PFSK-1 (cell line): ENCODE data around the gene BRK1.

Source experiments
- FOXP2 ChIP-seq: optimal IDR thresholded peaks from 2 replicates; pipeline ENCODE3; 2011; ENCODE audit warnings: borderline replicate concordance, control low read depth, inconsistent platforms; ENCODE audit not compliant: insufficient read depth; ENCODE audit errors: extremely low read length, extremely low read depth
- POLR2AphosphoS5 ChIP-seq: IDR thresholded peaks from 2 replicates; pipeline ENCODE4 v1.6.1; 2012; ENCODE audit warnings: low read depth, mild to moderate bottlenecking, control low read depth, low read length, moderate library complexity
- SIN3A ChIP-seq: IDR thresholded peaks from 2 replicates; pipeline ENCODE4 v1.6.1; 2012; ENCODE audit warnings: mild to moderate bottlenecking, low read length, moderate library complexity, borderline replicate concordance; ENCODE audit not compliant: insufficient read depth
- TAF1 ChIP-seq: IDR thresholded peaks from 2 replicates; pipeline ENCODE4 v1.6.1; 2012; ENCODE audit warnings: low read length, control low read depth, borderline replicate concordance; ENCODE audit not compliant: insufficient read depth
- TF ChIP-seq, protein P1 (sequence below), 2 experiments: IDR thresholded peaks; 2 replicates each; pipeline versions ENCODE4 v1.6.1 to v1.8.0; 2011 to 2012; ENCODE audit warnings: low read depth in 2 of 2, low read length in 2 of 2, control low read depth in 1 of 2, inconsistent platforms in 1 of 2, mild to moderate bottlenecking in 1 of 2, moderate library complexity in 1 of 2; ENCODE audit not compliant: insufficient read depth in 1 of 2

The BRK1 gene

DNA sequence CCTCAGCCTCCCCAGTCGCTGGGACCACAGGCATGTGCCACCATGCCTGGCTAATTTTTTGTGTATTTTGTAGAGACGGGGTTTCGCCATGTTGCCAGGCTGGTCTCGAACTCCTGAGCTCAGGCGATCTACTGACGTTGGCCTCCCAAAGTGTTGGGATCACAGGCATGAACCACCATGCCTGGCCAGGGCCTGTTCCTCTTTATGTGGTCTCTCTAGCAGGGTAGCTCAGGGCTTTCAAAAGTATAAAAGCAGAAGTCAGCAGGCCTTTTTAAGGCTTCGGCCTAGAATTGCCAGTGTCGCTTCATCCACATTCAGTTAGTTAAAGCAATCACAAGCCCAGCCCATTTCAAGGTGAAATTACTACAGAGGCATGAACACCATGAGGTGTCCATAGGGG is 33.8 kb downstream of the BRK1 start:
- no peak for TF ChIP-seq FOXP2

DNA sequence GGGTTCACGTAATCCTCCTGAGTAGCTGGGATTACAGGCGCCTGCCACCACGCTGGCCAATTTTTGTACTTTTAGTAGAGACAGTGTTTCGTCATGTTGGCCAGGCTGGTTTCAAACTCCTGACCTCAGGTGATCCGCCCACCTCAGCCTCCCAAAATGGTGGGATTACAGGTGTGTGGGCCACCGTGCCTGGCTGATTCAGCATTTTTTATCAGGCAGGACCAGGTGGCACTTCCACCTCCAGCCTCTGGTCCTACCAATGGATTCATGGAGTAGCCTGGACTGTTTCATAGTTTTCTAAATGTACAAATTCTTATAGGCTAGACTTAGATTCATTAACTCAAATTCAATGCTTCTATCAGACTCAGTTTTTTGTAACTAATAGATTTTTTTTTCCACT is 35.5 kb downstream of the BRK1 start:
- TF ChIP-seq FOXP2 = no peak
- TF ChIP-seq, protein P1, sequence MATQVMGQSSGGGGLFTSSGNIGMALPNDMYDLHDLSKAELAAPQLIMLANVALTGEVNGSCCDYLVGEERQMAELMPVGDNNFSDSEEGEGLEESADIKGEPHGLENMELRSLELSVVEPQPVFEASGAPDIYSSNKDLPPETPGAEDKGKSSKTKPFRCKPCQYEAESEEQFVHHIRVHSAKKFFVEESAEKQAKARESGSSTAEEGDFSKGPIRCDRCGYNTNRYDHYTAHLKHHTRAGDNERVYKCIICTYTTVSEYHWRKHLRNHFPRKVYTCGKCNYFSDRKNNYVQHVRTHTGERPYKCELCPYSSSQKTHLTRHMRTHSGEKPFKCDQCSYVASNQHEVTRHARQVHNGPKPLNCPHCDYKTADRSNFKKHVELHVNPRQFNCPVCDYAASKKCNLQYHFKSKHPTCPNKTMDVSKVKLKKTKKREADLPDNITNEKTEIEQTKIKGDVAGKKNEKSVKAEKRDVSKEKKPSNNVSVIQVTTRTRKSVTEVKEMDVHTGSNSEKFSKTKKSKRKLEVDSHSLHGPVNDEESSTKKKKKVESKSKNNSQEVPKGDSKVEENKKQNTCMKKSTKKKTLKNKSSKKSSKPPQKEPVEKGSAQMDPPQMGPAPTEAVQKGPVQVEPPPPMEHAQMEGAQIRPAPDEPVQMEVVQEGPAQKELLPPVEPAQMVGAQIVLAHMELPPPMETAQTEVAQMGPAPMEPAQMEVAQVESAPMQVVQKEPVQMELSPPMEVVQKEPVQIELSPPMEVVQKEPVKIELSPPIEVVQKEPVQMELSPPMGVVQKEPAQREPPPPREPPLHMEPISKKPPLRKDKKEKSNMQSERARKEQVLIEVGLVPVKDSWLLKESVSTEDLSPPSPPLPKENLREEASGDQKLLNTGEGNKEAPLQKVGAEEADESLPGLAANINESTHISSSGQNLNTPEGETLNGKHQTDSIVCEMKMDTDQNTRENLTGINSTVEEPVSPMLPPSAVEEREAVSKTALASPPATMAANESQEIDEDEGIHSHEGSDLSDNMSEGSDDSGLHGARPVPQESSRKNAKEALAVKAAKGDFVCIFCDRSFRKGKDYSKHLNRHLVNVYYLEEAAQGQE (IDR thresholded peaks at IDR 0.05; ENCODE audit: insufficient read depth in 1 of 2, low read depth in 2 of 2, low read length in 2 of 2) = no peak
- no peak for TF ChIP-seq POLR2AphosphoS5
- TF ChIP-seq TAF1 = no peak
- no peak for TF ChIP-seq SIN3A

DNA sequence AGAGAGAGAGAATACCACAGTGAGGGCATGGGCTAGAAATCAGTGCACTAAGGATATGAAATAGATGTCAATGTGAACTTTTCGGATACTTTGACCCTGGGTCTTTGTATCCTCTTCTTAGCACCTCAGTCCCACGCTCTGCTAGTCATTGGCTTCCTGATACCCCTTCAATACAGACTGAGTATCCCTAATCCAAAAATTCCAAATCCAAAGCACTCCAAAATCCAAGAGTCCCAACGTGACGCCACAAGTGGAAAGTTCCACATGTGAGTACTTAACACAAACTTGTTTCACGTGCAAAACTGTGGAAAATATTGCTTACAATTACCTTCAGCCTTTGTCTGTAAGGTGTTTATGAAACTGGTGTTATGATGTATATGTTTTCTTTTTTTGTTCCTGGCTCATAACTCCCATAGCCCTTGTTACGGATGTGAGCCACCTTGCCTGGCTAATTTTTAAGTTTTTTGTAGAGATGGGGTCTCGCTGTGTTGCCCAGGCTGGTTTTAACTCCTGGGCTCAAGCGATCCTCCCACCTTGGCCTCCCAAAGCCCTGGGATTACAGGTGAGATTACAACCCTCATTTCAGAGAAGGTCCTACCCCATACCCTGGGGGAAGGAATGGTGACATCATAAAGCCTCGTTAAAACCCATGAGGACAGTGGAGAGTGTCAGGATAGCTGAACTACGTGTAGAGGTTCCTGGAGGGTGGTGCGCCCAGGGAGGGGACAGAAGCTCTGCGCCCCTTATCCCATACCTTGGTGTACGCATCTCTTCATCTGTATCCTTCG is 39.1 kb downstream of the BRK1 start:
- no peak for TF ChIP-seq SIN3A
- no peak for TF ChIP-seq POLR2AphosphoS5

DNA sequence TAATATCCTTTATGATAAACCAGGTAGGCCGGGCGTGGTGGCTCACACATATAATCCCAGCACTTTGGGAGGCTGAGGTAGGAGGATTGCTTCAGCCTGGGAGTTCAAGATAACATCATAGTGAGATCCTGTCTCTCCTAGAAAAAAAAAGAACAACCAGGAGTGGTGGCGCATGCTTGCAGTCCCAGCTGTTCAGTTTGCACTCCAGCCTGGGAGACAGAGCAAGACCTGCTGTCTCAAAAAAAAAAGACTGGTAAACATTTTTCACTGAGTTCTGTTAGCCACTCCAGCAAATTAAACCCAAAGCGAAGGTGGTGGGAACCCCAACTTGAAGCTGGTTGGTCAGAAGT is 39.6 kb downstream of the BRK1 start:
- TF ChIP-seq FOXP2 = no peak
- no peak for TF ChIP-seq TAF1
- no peak for TF ChIP-seq POLR2AphosphoS5
- TF ChIP-seq, protein P1 (IDR thresholded peaks at IDR 0.05; ENCODE audit: insufficient read depth in 1 of 2, low read depth in 2 of 2, low read length in 2 of 2) = no peak
- no peak for TF ChIP-seq SIN3A

DNA sequence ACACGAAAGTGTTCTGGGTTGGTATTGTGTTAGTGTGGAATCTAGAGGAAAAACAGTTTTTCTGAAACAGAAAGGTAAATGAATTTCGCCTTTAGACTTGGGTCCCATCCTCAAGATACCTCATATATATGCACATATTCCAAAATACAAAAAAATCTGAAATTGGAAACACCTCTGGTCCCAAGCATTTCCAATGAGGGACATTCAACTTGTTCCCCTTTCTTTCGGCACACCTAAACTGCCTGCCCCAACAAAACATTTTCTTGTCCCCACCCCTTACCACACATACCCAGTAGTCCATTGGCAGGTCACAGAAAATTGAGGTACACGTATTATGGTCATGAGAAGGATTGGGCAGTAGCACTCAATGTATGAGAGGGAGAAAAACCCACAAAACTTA is 40.2 kb downstream of the BRK1 start:
- TF ChIP-seq SIN3A = no peak
- TF ChIP-seq, protein P1 (IDR thresholded peaks at IDR 0.05; ENCODE audit: insufficient read depth in 1 of 2, low read depth in 2 of 2, low read length in 2 of 2) = no peak
- TF ChIP-seq FOXP2 = no peak
- TF ChIP-seq TAF1 = no peak
- no peak for TF ChIP-seq POLR2AphosphoS5

DNA sequence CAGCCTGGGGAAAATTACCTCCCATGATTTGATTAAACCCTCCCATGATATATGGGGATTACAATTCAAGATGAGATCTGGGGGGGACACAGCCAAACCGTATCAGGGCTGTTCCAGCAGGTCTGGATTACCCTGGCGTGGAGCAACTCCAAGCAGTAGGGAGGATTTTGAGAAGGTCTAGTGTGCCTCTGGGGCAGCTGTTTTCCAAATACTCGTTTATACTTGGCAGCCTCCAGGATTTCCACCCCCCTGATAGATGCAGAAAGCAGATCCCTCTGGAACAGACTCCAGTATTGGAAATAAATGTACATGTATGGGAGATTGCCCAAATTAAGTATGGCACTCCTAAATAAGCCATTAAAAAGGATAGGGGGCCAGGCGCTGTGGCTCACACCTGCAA is 41.6 kb downstream of the BRK1 start:
- TF ChIP-seq, protein P1 (IDR thresholded peaks at IDR 0.05; ENCODE audit: insufficient read depth in 1 of 2, low read depth in 2 of 2, low read length in 2 of 2) = no peak
